ENCODE results near the gene CDKL1.

The CDKL1 gene

GRCh38 chr14:50355692-50356091 lies 41.0 kb downstream of the CDKL1 start:
- DNase-seq: no peak

DNA sequence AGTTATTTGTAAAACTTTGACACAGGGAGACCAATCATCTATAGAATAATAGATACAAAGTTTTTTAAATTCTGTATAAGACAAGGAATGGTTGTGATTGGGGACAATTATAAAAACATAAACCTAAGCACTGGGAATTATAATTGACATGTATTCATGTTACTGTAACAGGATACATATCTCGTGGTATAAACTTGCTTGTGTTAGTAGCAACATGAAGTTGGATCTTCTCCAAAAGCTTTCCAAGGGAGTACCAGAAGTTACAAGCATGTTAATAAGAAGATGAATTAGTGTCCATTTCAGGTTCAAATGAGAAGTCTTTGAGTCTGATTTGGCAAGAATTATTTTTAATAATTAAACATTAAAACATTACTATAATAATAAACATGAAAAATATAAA lies 42.2 kb downstream of the CDKL1 start:
- DNase-seq: no peak

DNA sequence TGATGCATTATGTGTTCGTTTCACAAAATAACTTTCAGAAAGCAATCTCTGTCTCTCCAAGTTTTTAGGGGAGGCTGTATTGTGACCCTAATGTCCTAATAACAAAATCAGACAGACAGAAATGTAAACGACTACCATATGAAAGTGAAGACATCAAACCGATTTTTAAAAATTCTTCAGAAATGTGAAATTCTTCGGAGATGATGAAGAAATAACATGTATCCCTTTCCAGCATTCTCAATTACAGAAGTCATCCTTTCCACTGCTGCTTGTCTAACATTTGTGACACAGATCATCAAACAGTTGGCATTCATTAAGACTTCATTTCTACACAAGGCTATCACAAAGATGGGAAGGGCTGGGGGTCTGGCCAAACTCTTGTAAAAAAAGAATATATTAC lies 43.6 kb downstream of the CDKL1 start:
- no peak for DNase-seq

GRCh38 chr14:50352584-50352983 lies 44.1 kb downstream of the CDKL1 start:
- no peak for DNase-seq

- DNase-seq: no peak
Observed at GRCh38 chr14:50350975-50351374, 45.7 kb downstream of the CDKL1 start.

GRCh38 chr14:50348933-50349332 lies 47.7 kb downstream of the CDKL1 start:
- DNase-seq: no peak

- DNase-seq: no peak
Observed at GRCh38 chr14:50347521-50347920, 49.2 kb downstream of the CDKL1 start.

GRCh38 chr14:50345846-50346422 lies 50.7 kb downstream of the CDKL1 start:
- DNase-seq: no peak

GRCh38 chr14:50344876-50345563 lies 51.7 kb downstream of the CDKL1 start:
- no peak for DNase-seq

- DNase-seq: peak; percentile 79
Observed at GRCh38 chr14:50344116-50344775, 52.4 kb downstream of the CDKL1 start.

GRCh38 chr14:50343434-50343833 lies 53.2 kb downstream of the CDKL1 start:
- DNase-seq: no peak

GRCh38 chr14:50342221-50343078 lies 54.2 kb downstream of the CDKL1 start:
- peak; percentile 55 for DNase-seq

DNA sequence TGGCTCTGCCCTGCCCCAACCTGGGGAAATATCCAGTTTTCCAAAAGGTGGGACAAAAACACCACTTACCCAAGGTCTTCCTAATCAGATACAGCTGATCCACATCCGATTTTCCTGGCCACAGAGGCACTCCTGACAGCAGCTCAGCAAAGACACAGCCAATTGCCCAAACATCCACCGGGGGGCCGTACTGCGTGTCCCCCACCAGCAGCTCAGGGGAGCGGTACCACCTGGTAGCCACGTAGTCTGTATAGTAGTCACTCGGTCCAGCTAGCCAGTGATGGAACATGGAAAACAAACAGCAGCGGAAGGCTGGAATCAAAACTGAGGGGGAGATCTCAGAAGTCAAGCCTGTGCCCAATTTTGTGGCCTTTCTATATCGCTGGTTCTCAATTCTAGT lies 55.7 kb downstream of the CDKL1 start:
- no peak for DNase-seq

DNA sequence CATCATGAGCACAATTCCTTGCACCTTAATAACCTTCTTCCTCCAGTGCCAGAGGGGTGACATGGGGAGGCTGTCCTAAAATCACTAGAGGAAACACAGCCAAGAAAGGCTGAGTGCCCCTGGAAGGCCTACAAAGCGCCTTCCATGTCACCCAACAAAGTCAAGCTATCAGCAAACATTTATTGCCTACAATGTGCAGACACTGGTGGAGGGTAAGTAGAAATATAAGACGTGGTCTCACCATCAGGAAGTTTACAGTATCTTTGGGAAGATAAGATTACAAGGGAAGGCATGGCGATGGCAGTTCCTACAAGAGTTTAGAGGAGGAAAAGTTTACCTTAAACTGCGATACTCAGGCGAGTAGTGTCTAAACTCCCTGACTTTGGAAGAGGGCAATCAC lies 56.6 kb downstream of the CDKL1 start:
- no peak for DNase-seq

DNA sequence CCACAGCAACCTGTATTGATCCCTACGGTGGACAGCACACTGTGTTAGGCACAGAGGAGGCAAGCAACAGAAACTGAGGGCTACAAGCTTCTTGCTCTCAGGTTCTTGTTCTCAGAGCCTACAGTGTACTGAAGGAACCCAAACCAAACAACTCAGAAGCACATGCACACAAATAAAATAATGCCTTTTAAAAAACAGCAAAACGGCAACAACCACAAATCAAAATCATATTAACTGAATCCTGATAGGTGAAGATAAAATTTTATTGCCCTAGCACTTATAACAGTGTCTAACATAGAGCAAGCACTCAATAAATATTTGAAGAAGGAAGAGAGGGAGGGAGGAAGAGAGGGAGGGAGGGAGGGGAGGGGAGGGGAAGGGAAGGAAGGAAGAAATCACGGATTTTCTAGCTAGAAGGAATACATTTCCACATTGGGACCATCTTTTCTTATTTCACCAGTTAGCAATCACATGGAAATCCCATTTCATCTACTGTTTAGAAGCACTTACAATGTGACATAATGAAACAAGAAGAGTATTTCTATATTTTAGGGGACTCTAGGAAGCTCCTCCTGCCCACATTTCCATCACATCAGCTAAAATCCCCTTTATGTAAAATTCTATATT lies 57.4 kb downstream of the CDKL1 start:
- no peak for DNase-seq

DNA sequence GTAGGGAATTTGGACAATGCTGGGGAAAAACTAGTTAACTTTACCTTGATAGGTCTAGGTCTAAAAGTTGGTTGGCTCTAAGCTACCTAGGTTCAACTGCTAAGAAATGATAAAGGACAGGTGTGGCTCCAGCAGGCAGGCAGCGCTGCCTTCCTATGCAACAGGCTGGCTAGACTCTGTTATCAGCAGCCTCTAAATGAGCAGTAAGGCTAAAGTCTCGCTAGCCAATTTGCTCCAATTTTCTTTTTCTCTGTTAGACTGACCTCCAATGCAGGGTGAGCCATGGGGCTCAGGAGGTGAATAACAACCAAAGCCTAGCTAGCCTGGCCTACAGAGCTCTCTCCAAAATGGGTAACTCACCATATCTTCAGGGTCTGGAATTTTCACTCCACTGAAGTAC lies 58.1 kb downstream of the CDKL1 start:
- no peak for DNase-seq

DNA sequence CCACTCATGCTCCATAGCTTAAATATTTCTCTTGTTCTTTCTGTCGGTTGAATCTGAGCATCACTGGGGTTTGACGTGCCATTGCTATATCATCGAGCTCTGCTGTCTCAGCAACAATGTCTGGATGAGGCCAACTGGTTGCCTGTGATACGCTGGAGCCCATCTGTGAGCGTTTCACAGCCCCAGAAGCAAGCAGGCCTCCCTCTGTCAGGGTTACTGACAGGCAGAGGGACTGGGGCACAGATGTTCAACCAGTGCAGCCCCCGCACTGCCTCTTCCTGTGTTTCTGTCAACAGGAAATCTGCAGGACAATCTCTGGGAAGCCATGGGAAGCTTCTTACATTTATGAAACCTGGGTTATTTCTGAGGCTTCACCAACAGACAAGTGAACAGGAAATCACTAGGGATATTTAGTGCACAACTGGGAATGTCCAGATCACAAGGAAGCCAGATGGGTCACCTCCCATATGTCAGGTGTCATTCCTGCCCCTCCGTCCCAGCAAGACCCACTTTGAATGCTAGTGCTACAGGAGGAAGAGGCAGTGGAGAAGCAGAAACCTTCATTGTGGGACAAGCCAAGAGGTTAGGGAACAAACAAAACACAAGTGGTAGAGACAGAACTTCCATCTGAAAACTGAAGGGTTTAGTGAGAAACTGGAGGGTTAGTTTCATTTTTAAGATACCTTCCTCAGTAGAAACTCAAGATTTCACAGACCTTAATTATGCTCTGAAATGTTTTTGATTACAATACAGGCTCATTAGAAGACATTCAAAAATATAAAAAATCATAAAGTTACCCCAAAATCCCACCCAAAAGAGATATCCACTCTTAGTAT lies 60.5 kb downstream of the CDKL1 start:
- DNase-seq: no peak

DNA sequence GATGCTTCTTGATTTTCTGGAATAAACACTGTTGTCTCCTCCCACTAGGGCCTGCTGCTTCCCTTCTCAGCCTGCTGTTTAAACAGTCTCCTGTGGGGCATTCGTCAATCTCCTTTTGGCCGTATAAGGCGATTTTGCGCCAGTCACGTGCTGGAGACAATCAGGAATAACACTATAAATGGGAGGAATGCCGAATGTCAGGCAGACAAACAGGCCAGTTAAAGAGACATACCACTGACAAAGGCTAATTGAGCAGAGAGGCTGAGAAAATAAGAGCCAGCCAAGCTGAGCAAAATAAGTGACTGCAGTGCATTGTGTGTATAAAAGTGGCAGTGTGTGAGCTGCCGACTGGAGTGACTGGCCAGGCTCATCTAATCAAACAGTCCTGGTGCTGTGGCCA lies 61.3 kb downstream of the CDKL1 start:
- no peak for DNase-seq

DNA sequence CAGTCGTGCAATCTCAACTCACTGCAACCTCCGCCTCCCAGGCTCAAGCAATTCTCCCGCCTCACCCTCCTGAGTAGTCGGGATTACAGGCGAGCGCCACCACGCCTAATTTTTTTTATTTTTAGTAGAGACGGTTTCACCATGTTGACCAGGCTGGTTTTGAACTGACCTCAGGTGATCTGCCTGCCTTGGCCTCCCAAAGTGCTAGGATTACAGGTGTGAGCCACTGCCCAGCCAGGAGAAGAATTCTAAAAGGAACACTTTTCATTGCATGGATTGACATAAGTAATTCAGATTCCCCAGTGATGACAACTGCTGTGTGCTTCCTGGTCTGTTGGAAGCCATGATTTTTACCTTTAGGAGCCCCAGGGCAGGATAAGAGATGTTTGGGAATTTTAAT lies 62.5 kb downstream of the CDKL1 start:
- DNase-seq: no peak

DNA sequence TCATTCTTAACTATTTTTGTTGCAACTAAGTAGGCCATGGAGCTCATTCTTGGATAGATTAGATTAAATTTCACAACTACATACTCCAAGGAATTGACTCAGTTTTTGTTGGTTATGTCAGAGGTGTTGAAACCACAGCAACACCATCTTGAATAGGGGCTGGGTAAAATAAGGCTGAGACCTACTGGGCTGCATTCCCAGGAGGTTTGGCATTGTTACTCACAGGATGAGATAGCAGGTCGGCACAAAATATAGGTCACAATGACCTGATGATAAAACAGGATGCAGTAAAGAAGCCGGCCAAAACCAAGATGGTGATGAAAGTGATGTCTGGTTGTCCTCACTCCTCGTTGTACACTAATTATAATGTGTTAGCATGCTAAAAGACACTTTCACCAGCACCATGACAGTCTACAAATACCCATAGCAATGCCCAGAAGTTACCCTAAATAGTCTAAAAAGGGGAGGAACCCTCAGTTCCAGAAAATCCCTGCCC lies 63.6 kb downstream of the CDKL1 start:
- DNase-seq: no peak

DNA sequence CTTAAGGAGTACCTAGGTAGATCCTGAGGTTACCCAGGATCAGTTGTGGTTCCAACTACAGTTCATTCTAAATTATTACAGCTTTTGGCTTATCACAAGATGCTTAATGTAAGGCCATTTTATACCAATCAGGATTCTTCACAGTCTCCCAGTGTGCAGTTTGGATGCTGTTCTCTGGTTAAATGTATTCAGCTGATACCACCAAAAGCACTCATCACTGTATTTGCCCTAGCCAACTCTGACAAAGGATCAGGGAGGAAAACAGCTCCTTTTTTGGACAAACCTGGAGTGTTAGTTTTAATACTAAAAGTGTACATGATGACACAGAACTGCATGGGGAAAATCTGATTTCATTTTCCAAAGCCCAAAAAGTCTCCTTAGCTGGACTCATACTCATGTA lies 65.1 kb downstream of the CDKL1 start:
- DNase-seq: no peak
